ENCODE results near the gene FOXC1. TPM values are rescaled to one million over a fixed set of nuclear protein-coding genes. Genes with fewer than 3 reads are reported as not detected.

FOXC1 gene
- total RNA-seq, 1 experiment from 2014 or later = not detected

DNA sequence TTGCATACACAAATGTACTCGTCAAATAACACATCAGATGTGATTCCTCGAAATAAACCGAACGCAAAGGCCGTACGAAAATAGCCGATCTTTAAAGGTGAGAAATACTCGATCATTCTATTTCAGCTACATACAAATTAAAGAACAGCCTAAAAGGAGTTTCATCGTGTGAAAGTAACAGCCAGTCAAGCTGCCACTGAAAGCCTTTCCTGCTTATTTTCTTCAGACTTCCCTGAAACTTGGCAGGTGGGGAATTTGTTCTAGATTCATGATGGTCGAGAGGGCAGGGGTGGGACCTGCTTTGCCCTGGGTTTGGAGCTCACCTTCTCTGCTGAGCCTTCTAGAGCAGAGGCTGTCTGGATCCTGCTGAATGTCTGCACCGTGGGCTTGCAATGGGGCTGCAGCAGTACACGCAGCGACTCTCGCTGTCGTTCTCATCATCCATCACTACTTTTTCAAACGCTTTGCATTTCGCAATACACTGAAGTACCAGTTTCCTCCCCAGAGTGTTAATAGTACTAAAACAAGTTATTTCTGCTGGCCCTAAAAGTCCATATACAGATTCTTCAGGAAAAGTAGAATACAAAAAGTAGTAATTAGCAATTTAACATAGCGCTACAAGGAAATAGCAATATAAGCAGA, 16.2 kb downstream of the FOXC1 start:
- no peak overlapping the region for H2AFZ ChIP-seq (ENCODE audit: low read length)
- H3K27me3 Mint-ChIP-seq (ENCODE audit: low read depth) = peaks cover 98% of the 10 kb centered on the region

More for the DNA sequence above, 16.2 kb downstream of the FOXC1 start:
- peaks cover 0 to 5% (median 4%) of the 10 kb centered on the region in 3 experiments; a peak in 4 of 7 replicates for H3K36me3 Mint-ChIP-seq (ENCODE audit: insufficient read depth in 1 of 3, low read depth in 3 of 3)
- Histone ChIP-seq H4K91ac (ENCODE audit: insufficient read length, low read depth, low read length) (no peak overlapping the region), H3K79me2 (ENCODE audit: insufficient read depth, low read length) (no peaks in the 10 kb centered on the region), H3K23me2 (ENCODE audit: insufficient read length, low read depth, low read length, poor library complexity, severe bottlenecking) (peaks cover 12% of the 10 kb centered on the region), H4K5ac (ENCODE audit: insufficient read length, low read depth, low read length) (no peak overlapping the region), H3K27me3 (ENCODE audit: insufficient read depth, low read length) (peaks cover 75% of the 10 kb centered on the region), H3K27ac (ENCODE audit: insufficient read length, low read depth, low read length) (no peak overlapping the region), H3K9ac (ENCODE audit: extremely low read depth, insufficient read length, low read length) (no peak overlapping the region), H2BK120ac (ENCODE audit: low read depth, low read length, poor library complexity, severe bottlenecking) (no peak overlapping the region), H3K14ac (ENCODE audit: insufficient read depth, low read length) (no peak overlapping the region), H2BK12ac (ENCODE audit: insufficient read length, low read depth, low read length) (no peak overlapping the region), H2BK15ac (ENCODE audit: low read depth, low read length) (no peak overlapping the region), H4K20me1 (ENCODE audit: control insufficient read depth, insufficient read depth, insufficient read length) (peaks cover under 1% of the 10 kb centered on the region), H3K4me1 (ENCODE audit: insufficient read depth, low read length) (no peaks in the 10 kb centered on the region), H3K56ac (ENCODE audit: insufficient read length, low read depth, low read length) (no peak overlapping the region), H3K4me2 (ENCODE audit: insufficient read depth, insufficient read length, low read length) (no peak overlapping the region), H3K18ac (ENCODE audit: insufficient read length, low read depth, low read length) (no peak overlapping the region), H2AK5ac (ENCODE audit: insufficient read length, low read length) (no peak overlapping the region), H3K9me3 (ENCODE audit: control insufficient read depth, low read depth, low read length) (no peaks in the 10 kb centered on the region), H3T11ph (ENCODE audit: low read length) (no peak overlapping the region), H2BK5ac (ENCODE audit: insufficient read length, low read length) (no peak overlapping the region), H2BK20ac (ENCODE audit: low read depth, low read length, poor library complexity, severe bottlenecking) (no peak overlapping the region), H3K4ac (ENCODE audit: low read depth, low read length) (no peak overlapping the region), H4K8ac (replicated peaks; ENCODE audit: insufficient read length, low read depth, low read length) (no peak overlapping the region), H3K23ac (ENCODE audit: insufficient read length, low read depth, low read length) (no peak overlapping the region), H3K79me1 (ENCODE audit: insufficient read depth, low read depth, low read length, poor library complexity, severe bottlenecking) (no peaks in the 10 kb centered on the region)
- no peak for DNase-seq
- no peaks in the 10 kb centered on the region; a peak in 1 of 5 replicates for H3K9me3 Mint-ChIP-seq
- peaks cover 10 to 15% of the 10 kb centered on the region in 2 experiments for H3K4me1 Mint-ChIP-seq
- H3K27ac Mint-ChIP-seq = no peak overlapping the region
- TF ChIP-seq CTCF (conservative IDR thresholded peaks at IDR 0.05) = no peak
- no peak overlapping the region; a peak in 1 of 5 replicates for H3K4me3 Mint-ChIP-seq
- no CpG with 5 or more reads among the region's 18 CpGs for WGBS (ENCODE audit: extremely low coverage, insufficient read length, low lambda C conversion rate)

Measured in H9 (cell line).